HT-29 (cell line): ENCODE measurements around the gene AGAP3. TPM values are rescaled to one million over a fixed set of nuclear protein-coding genes. Genes with fewer than 3 reads are reported as not detected.

ENCODE experiments used
- DNase-seq: peaks from one replicate; pipeline ENCODE4 v3.0.0-alpha.2; 2015; ENCODE audit warnings: low spot score
- total RNA-seq: library from RNA; depleted of rRNA; stranded (reverse); fragments of >200 nt; shearing (Covaris generic); gene quantifications from 2 replicates; pipeline ENCODE4 v1.2.3, GENCODE V29; 2014

AGAP3 gene
- total RNA-seq, 1 experiment from 2014 or later, result 162 TPM

GRCh38 chr7:151123158-151123821 lies 37.0 kb downstream of the AGAP3 start:
- no peak for DNase-seq

GRCh38 chr7:151123822-151124464 lies 37.7 kb downstream of the AGAP3 start:
- DNase-seq, result peak; percentile 99

GRCh38 chr7:151124481-151124880 lies 38.2 kb downstream of the AGAP3 start:
- no peak for DNase-seq

DNA sequence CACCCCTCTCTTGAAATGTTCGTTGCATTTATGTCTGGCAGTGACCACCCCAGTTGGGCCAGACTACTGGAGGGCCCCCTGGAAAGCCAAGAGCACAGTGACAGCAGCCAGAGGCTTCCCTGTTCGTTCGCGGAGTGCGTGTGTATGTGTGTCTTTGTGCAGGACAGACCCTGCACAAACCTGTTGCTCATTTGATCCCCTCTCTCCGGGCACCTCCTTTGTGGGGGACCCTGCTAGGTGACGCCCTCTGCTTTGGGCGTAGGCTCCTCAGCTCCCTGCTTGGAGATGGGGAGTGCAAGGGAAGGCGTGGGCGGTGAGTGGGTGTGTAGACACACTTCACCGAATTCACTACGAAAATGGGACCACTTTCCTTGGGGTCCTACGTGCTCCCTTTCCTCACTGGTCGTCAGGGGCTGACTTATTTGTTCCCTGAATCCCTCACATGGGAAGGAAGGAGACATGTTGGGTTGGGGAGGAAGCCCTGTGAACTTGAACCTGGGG lies 38.7 kb downstream of the AGAP3 start:
- DNase-seq, result no peak

DNA sequence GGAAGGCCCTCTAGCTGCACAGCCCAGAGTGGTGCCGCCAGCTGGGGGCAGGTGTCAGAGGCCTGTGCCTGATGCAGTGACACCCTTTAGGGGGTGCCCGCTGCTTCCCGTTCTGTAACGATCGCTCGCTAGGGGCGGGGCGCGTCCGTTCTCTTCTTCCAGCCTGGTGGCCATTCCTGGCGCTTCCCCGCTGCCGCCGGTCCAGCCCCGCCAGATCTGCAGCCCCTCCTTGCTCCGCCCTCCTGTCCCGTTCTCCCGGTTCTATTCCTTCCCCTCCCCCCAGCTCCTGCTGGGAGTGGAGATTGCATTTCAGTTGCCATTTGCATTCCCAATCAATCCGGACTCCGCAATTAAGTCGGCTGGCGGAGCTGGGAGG lies 39.2 kb downstream of the AGAP3 start:
- DNase-seq, result peak; percentile 81

DNA sequence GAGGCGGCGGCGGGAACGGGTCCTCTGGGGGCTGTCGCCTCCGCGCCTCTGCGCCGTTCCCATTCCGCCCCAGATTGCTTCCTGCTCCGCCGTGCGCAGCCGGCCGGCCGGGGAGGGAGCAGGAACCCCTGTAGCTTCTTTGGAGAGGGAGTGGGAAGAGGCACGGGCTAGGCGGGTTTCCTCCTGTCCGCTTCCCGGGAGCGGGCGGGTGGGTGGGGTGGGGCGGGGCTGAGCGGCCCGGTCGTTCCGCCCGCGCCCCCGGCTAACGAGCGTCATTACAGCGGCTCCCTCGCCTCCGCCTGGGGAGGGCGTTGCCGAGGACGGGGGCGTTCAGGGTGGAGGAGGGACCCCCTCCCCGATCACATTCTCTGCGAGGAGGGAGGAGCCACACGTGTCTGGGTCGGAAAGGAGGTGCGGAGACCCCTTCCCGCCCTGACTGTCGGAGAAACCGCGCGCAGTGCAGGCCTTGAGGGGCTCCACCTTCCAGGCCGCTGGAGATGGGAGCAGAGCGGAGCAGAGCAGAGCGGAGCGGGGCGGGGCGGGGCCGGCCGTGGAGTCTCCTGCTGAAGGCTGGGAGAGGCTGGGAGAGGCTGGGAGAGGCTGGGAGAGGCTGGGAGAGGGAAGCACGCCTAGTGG lies 39.7 kb downstream of the AGAP3 start:
- DNase-seq, result peak; percentile 36

- DNase-seq, result peak; percentile 51
Measured at GRCh38 chr7:151126491-151127137, 40.3 kb downstream of the AGAP3 start.

DNA sequence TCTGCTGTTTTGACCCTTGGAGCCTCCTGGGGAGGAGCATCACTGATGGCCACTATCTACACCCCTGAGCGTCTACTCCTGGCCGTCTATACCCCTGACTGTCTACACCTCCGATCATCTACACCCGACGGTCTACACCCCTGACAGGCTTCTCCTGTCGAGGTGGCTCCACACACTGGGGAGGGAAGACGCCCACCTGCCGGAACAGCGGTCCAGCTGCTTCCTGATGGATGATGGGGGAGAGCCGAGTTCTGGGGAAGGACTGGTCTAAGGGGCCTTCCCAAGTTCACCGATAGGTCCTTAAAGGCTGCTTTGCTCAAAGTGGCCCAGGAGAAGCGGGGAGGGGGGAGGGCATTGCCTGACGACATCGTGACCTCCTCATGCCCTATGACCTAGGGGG lies 41.9 kb downstream of the AGAP3 start:
- DNase-seq, result no peak

GRCh38 chr7:151128716-151129115 lies 42.4 kb downstream of the AGAP3 start:
- no peak for DNase-seq

DNA sequence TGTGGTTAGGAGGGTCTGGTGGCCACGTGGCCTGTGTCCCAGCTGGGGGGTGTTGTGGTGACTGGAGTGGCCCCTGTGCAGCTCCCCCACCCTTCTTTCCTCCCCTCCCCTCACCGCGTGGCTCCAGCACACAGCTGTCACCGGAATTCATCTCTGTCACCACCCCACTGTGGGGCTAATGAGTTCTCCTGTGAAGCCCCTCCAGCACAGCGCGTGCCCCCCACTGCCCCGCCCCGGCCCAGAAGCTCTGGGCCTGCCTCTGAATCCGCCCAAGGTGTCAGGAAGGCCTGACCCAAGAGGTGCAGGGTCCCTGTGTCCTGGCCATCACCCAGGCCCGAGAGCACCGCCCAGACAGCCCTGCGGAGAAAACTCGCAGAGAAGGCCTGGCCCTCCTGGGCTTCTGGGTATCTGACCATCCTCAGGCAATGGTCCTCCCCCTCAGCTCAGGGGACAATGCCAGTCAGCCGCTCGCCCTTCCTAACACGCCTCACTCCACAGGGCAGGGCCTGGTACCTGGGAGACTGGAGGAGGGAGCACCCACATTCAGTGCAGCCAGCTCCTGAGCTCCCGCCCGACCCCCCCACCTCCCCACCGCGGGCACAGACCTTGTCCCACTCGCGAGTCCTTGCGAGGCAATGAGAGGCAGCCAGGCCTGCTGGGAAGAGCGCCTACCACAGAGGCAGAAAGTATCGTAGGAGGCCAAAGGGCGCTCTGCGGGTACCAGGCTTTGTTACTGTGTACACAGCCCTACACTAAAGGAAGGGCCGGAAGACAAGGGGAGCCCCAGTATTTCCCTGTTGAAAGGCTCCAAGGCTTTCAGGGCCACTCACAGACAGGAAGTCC lies 43.1 kb downstream of the AGAP3 start:
- DNase-seq, result no peak

DNA sequence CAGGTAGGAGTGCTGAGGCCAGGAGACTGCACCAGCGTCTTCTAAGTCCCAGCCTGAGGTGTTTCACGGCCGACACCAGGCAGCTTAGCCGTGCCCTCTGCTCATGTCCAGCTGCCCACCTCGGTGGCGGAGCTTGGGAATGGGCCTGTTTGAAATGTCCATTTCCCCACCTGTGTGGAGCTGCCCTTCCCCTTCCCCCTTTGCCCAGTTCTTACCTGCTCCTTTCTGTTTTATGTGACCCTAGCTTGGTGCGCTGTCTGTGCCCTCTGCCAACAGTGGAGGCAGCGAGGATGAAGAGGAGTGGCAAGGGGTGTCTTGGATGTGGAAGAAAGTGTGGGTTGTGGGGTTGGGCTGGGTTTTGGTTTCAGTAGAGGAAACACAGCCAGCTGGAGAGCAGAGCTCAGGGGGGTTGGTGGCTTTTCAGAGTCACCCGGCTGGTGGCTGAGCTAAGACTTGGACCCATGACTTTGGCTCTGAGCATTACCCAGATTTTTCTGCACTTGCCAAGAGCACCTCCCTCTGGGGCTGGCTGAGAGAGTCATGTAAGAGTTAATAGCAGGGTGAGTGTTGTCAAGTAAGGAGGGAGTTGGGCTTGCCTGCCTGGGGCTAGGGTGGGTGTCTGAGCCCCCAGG lies 43.8 kb downstream of the AGAP3 start:
- no peak for DNase-seq

DNA sequence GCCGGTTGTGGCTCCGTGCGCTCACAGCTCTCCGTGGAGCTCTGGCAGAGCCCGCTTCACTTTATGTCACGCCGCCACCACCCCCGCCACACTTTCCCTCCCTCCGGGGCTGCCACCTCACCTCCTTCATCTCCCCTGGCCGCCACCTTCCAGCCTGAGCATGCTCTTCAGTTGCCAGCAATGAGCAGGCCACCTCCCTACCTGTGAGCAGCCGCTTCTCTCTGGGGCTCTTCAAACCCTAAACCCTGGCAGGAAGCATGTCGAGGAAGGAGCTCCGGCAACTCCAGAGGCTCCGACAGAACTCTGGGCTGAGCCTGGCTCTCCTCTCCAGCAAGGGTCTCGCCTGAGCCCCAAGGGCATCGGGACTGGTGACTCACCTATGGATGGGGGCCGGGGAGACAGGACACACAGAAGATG lies 44.5 kb downstream of the AGAP3 start:
- no peak for DNase-seq

DNA sequence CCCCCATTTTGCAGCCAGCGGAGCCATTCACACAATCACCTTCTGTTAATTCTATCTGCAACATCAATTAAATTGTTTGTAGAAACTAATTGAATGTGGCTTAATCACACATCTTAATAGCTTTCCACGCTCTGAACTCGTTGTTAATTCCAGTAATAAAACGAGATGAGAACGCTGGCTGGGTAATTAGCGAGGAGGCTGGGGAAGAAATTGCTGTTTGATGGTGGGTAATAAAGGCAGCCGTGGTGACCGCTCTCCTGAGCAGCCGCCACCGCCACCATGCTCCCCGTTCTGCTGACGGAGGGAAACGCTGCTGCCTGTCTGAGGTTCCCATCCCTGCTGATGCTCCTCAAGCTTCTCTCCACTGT lies 44.9 kb downstream of the AGAP3 start:
- no peak for DNase-seq

GRCh38 chr7:151131592-151132293 lies 45.5 kb downstream of the AGAP3 start:
- no peak for DNase-seq

- no peak for DNase-seq
Measured at GRCh38 chr7:151132461-151133205, 46.4 kb downstream of the AGAP3 start.

DNA sequence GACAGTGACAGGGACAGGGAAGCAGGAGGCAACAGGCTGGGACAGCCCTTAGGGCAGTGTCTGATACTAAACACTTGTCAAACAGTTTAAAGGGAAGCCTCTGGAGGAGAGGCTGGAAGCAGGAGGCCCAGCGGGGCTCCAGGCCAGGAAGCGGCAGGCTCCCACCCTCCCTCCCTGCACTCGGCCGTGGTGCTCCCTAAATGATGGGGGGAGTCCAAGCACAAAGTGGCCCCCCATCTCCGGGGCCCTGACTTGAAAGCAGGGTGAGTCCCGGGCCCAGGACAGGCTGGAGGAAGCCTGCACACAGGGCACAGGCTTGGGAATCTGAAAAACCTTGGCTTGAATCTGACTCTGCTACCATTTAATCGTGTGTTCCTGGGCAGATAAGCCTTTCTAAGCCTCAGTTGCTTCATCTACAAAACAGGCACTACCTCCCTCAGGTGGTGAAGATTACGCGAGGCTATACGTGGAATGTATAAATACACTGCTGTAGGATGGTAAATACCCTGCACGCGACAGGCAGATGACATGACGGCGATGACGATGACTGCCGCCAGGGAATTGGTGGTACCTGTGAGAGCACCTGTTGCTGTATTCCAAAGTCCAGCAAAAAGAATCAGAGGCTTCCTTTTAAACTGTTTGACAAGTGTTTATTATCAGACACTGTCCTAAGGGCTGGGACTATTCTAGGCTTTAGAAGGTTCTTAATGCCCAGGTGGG lies 47.2 kb downstream of the AGAP3 start:
- no peak for DNase-seq

DNA sequence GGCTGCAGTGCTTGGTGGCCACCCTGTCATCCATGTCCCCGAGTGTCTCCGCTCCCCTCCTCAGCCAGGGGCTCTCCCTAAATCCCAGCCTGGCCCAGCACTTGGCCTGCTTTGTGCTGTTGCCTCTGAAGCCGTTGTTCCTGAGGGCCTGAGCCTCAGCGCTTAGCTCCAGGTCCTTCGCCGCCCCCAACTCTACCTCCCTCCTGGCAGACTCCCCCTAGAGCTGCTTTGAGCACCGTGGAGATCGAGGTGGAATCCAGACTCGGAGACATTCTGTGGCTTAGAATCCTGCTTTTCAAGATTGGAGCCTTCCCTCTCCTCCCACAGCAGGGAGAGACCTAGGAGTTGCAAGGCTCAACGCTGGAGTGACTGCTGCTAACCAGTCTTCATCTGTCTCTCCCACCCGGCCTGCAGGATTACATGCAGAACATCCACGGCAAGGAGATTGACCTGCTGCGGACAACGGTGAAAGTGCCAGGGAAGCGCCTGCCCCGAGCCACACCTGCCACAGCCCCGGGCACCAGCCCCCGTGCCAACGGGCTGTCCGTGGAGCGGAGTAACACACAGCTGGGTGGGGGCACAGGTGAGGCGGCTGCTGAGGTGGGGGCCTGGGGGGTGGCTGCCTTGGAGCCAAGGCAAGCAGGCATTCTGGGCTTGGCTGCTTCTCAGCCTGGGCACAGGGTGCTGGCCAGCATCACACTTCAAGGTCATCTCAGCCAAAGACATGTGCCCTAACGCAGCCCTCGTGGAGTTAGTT lies 47.9 kb downstream of the AGAP3 start:
- DNase-seq, result no peak
